Hepatocyte (in vitro differentiated cells): ENCODE measurements around the gene LILRA2.

Experiments used
- CTCF ChIP-seq: fragments of 200-600 bp; sonication (generic); IDR thresholded peaks from 2 replicates; pipeline ENCODE4 v1.5.1; 2016; ENCODE audit warnings: antibody characterized with exemption, mild to moderate bottlenecking; ENCODE audit not compliant: poor library complexity
- EZH2 ChIP-seq: fragments of 200-600 bp; sonication (generic); IDR thresholded peaks from 2 replicates; pipeline ENCODE4 v1.6.1; 2016; ENCODE audit warnings: antibody characterized with exemption, mild to moderate bottlenecking, borderline replicate concordance
- EZH2phosphoT487 ChIP-seq: fragments of 200-600 bp; sonication (generic); IDR thresholded peaks from one replicate; pipeline ENCODE4 v1.6.1; 2018; ENCODE audit warnings: antibody characterized with exemption, mild to moderate bottlenecking, low read depth, moderate library complexity; ENCODE audit not compliant: unreplicated experiment, severe bottlenecking

DNA sequence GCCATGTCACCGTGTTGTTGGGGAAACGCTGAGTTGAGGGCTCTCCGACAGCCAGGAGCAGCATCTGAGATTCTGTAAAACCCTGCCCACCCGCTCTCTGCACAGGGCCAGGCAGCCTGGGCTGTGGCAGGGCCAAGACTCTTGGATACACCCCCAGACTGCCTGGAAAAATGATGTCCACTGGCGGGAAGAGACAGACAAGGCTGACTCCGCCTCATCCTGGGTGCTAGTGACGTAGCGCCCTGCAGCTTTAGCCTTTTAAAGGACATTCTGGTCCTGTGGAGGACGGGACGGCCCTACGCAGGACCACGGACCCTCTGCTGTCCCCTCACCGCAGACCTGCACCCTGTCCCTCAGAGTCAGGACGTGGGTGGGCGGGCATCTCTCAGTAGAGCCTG is 20.7 kb upstream of the LILRA2 start:
- no peak for TF ChIP-seq EZH2
- no peak for TF ChIP-seq CTCF
- no peak for TF ChIP-seq EZH2phosphoT487
